GM21381 (cell line): ENCODE results near the gene HSD17B11.
"Not testable (repeated sequence)": the region's sequence is repeated elsewhere in the genome, so short reads cannot be mapped to it uniquely, and the experiment has no call there.

ENCODE experiments used
- ATAC-seq: cut with Tn5 transposase; IDR thresholded peaks from one replicate; pipeline ENCODE4 v1.9.1; 2021; ENCODE audit warnings: mild to moderate bottlenecking, moderate library complexity; ENCODE audit not compliant: unreplicated experiment

HSD17B11 gene

GRCh38 chr4:87406462-87406861 lies 15.5 kb upstream of the HSD17B11 start:
- ATAC-seq = no peak

DNA sequence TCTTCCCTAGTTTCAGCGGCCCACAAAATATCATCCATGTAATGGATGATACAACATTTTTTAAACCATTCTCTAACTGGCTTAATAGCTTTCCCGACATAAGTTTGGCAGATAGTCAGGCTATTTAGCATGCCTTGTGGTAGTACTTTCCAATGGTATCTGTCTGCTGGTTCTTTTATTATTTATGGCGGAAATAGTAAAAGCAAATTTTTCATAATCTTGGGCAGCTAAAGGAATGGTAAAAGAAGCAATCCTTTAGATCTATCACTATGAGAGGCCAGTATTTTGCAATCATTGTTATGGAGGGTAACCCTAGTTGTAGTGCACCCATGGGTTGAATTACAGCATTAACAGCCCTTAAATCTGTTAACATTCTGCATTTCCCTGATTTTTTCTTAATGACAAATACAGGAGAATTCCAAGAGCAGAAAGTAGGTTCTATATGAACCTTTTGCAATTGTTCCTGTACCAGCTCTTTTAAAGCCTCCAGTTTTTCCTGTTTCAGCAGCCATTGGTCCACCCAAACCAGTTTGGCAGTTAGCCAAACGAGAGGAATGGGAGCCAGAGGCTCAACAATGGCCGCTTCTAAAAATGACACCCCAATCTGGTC lies 14.3 kb upstream of the HSD17B11 start:
- no peak for ATAC-seq

- not testable (repeated sequence) for ATAC-seq
Observed at GRCh38 chr4:87403732-87404131, 12.7 kb upstream of the HSD17B11 start.

DNA sequence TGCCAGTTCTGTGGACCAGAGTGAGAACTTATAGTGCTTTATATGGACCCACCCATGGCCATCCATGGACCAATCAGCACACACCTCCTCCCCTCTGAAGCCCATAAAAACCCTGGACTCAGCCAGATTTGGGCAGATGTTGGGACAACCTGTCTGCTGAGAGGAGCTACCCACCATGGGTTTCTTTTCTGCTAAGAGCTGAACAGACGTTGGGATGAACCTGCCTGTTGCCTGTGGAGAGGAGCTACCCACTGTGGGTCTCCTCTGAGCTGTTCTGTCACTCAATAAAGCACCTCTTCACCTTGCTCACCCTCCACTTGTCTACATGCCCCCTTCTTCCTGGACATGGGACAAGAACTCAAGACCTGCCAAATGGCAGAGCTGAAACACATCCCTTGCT lies 9.0 kb upstream of the HSD17B11 start:
- no peak for ATAC-seq

DNA sequence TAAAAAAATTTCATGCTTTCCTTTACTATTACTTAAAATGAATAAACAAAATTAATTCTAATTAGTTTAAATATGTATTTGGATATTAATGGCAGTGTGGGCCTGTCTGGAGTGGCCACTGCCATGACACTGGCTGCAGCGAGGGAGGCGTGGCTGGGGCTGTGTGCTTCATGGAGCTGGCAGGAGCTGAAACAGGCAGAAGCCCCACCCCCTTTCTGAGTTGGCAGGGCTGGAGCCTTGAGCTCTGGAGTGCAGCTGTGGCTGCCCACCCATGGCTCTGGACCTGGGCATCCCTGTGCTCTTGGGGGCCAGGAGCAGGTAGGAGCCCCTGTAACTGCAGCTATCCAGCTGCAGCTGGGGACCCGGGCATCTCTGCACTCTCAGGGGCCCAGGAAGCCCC lies 8.2 kb upstream of the HSD17B11 start:
- no peak for ATAC-seq

DNA sequence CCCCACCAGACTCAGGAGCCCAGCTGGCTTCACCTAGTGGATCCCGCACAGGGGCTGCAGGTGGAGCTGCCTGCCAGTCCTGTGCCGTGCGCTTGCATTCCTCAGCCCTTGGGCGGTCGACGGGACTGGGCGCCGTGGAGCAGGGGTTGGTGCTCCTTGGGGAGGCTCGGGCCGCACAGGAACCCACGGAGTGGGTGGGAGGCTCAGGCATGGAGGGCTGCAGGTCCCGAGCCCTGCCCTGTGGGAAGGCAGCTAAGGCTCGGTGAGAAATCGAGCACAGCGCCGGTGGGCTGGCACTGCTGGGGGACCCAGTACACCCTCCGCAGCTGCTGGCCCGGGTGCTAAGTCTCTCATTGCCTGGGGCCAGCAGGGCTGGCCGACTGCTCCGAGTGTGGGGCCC lies 4.9 kb upstream of the HSD17B11 start:
- ATAC-seq = not testable (repeated sequence)

DNA sequence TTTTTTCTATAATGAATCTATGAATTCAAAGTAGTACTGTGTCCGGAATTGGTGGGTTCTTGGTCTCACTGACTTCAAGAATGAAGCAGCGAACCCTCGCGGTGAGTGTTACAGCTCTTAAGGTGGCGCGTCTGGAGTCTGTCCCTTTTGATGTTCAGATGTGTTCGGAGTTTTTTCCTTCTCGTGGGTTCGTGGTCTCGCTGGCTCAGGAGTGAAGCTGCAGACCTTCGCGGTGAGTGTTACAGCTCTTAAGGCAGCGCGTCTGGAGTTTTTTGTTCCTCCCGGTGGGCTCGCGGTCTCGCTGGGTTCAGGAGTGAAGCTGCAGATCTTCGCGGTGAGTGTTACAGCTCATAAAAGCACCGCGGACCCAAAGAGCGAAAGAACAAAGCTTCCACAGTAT lies 4.1 kb upstream of the HSD17B11 start:
- ATAC-seq = not testable (repeated sequence)

GRCh38 chr4:87392183-87392582 lies 1.2 kb upstream of the HSD17B11 start:
- ATAC-seq = no peak

- peak; percentile 4 for ATAC-seq
Observed at GRCh38 chr4:87391576-87392054, 627 bp upstream of the HSD17B11 start.

- ATAC-seq = peak; percentile 2
Observed at GRCh38 chr4:87390551-87390890, 467 bp downstream of the HSD17B11 start.

DNA sequence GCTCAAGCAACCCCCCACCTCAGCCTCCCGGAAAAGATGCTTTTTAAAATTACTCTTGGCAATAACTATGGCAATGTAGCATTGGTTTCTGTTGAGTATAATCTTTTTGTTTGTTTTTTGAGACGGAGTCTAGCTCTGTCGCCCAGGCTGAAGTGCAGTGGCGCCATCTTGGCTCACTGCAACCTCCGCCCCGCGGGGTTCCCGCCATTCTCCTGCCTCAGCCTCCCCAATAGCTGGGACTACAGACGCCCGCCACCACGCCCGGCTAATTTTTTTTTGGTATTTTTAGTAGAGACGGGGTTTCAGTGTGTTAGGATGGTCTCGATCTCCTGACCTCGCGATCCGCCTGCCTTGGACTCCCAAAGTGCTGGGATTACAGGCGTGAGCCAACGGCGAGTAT lies 933 bp downstream of the HSD17B11 start:
- ATAC-seq = not testable (repeated sequence)

GRCh38 chr4:87388901-87389300 lies 2.1 kb downstream of the HSD17B11 start:
- ATAC-seq = no peak

- no peak for ATAC-seq
Observed at GRCh38 chr4:87387237-87387636, 3.8 kb downstream of the HSD17B11 start.

DNA sequence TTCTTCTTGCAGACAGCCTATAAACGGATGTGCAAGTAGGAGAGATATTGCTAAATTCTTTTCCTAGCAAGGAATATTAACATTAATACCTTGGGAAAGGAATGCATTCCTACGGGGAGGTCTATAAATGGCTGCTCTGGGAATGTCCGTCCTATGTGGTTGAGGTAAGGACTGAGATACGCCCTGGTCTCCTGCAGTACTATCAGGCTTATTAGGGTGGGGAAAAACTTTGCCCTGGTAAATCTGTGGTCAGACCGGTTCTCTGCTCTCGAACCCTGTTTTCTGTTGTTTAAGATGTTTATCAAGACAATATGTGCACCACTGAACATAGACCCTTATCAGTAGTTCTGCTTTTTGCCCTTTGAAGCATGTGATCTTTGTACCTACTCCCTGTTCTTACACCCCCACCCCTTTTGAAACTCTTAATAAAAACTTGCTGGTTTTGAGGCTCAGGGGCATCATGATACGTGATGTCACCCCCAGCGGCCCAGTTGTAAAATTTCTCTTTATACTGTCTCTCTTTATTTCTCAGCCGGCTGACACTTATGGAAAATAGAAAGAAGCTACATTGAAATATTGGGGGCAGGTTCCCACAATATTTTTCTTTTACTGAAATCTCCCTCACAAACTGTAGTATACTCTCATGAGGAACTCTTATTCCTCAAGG lies 6.4 kb downstream of the HSD17B11 start:
- not testable (repeated sequence) for ATAC-seq

- ATAC-seq = no peak
Observed at GRCh38 chr4:87382931-87383330, 8.1 kb downstream of the HSD17B11 start.

- no peak for ATAC-seq
Observed at GRCh38 chr4:87382116-87382515, 8.9 kb downstream of the HSD17B11 start.

- ATAC-seq = no peak
Observed at GRCh38 chr4:87377816-87378215, 13.2 kb downstream of the HSD17B11 start.

DNA sequence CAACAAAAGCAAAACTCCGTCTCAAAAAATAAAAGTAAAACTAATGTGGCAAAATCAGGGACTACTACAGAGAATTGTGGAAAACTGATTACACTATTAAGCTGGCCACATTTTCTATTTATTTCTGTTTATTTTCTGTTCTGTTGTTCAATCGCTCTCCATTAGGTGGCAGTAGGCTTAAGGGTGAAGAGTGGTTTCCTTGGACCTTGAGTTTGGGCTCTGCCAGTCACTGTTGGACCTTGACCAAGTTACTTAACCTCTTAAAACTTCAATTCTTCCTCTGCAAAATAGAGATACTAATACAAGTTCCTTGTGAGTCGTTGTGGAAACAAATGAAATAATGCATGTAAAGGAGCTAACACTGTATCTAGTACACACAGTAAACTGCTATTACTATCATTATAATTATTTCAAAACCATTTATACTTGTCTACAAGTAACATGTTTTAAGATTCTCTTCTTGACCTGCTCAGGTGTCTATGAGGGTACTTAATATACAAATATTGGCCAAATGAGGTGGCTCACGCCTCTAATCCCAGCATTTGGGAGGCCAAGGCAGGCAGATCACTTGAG lies 15.2 kb downstream of the HSD17B11 start:
- peak; percentile 71 for ATAC-seq

DNA sequence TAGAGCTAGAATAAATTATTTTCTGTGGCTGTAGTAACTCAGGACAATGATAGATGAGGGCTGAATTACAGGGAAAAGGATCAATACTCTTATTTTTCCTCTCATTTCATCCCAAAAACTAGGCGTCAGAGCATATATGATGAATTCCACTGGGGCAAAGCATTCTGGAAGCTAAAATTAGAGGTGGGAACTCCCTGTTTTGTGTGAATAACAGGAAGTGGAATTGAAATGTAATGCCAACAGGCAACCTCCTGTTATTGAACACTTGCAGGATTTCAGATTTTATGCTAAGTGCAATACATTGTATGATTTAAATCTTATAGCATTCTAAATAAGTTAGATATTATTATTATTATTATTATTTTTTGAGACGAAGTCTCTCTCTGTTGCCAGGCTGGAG lies 20.9 kb downstream of the HSD17B11 start:
- ATAC-seq = no peak

- no peak for ATAC-seq
Observed at GRCh38 chr4:87366521-87367162, 24.3 kb downstream of the HSD17B11 start.

- ATAC-seq = no peak
Observed at GRCh38 chr4:87365348-87365747, 25.6 kb downstream of the HSD17B11 start.

DNA sequence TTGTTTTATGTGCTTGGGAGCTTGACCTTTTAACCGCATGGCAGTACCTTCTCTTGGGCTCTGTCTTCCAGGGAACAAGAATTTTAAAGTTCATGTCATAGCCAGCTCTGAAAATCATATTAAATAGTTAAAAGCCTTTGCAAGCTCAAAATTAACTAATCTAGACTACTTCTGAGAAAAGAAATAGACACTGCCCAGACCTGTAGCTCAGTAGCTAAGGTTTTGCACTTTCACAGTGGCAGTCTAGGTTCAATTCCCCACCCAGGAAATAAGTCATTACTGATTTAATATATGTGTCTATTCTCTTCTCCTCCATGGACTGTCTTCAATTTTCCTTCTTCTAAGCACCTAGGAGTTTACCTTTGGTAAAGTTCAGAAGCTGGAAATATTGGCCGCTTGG lies 27.4 kb downstream of the HSD17B11 start:
- ATAC-seq = no peak
